Activated CD8-positive, alpha-beta memory T cell treated with anti-CD3 and anti-CD28 coated beads for 24 hours (primary cell): ENCODE data around the gene MIOX.
"Not testable (repeated sequence)": the region's sequence is repeated elsewhere in the genome, so short reads cannot be mapped to it uniquely, and the experiment has no call there.

Experiments used
- DNase-seq: peaks from one replicate; pipeline ENCODE4 v3.0.0-alpha.2; 2020

Gene MIOX

DNA sequence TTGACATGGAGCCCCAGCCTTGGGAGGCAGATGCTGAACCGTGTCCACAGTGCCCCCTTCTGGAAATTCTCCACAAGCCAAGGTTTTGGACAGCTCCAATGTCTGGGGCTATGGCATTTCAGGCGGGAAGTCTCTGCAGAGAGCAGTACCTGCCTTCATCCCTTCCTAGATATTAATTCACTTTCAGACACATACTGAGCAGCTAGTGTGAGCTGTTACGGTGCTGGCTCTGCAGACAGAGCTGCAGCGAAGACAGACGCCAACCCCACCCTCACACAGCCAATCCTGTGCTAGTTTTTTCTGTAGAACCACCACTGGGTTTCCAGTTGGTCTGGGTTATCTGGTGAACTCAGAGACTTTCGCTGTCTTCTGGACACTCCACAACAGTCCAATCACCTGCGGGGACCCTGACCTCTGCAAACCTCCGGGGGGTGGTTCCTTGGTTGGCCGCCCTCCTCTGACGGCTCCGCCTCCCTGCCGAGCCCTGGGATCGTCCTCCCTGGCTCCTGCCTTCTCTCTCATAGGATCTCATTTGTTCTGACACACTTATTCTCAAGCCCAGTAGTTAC, 11.7 kb downstream of the MIOX start:
- DNase-seq: peak; percentile 83

DNA sequence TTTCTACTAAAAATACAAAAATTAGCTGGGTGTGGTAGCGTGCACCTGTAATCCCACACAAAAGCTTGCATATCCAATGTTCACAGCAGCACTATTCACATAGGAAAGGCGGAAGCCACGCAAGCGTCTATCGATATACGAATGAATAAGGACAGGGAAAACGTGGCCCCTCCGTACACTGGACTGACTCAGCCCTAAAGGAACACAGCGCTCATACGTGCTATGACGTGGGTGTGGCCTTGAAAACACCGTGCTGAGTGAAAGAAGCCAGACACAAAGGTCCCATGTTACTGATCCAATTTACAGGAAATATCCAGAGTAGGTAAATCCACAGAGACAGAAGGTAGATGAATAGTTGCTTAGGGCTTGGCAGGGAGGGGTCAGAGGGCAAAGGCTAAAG, 13.8 kb downstream of the MIOX start:
- DNase-seq: no peak

DNA sequence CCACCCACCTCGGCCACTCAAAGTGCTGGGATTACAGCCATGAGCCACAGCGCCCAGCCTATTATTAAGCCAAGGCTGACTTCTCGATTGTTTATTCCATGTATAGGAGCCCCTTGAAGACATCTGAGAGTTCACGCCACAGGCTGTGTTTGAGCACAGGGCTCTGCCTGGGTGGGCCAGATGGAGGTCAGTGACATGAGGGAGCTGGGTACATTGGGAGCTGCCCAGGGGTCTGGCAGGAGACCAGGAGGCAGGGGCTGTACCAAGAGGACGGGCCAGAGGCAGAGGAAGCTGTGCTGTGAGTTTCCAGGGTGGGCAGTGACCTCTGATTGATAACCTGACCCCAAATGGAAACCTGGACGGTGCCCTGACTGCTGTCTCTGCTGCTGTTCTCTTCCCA, 15.4 kb downstream of the MIOX start:
- no peak for DNase-seq

DNA sequence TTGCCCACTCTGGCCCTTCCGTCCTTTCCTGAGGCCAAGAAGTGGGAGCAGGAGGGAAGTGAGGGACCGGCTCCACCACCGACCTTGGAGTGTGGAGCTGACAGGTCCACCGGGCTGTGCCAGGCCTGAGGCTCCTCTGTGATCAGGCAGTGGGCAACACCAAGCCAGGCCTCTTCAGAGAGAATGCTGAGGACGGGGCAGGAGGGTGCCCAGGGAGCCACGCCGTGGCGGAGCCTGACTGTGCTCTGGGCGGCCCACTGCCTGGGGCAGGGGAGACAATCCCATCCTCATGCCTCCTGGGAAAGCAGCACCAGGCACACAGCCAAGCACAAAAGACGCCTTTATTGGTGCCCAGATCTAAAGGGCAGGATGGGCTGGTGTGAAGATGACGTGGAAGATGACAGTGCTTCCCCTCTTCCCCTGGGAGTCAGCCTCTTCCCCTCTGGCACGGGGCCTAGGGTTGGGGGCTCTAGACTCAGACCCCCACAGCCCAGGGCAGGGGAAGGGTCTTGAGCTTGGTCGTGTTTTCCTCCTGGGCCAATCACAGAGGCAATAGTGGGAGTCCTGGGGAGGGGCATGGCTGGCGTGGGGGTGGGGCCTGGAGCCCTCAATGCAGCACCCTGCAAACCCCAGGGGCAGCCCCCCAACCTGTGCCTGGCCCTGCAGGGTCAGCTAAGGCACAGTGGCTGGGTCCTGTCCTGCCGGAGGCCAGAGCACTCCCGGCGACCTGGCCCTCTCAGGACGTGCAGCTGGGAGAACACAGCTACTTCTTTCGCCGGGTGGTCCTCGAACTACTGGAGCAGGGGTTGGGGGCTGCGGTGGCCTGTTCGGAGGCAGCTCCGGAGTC, 16.2 kb downstream of the MIOX start:
- DNase-seq: no peak

DNA sequence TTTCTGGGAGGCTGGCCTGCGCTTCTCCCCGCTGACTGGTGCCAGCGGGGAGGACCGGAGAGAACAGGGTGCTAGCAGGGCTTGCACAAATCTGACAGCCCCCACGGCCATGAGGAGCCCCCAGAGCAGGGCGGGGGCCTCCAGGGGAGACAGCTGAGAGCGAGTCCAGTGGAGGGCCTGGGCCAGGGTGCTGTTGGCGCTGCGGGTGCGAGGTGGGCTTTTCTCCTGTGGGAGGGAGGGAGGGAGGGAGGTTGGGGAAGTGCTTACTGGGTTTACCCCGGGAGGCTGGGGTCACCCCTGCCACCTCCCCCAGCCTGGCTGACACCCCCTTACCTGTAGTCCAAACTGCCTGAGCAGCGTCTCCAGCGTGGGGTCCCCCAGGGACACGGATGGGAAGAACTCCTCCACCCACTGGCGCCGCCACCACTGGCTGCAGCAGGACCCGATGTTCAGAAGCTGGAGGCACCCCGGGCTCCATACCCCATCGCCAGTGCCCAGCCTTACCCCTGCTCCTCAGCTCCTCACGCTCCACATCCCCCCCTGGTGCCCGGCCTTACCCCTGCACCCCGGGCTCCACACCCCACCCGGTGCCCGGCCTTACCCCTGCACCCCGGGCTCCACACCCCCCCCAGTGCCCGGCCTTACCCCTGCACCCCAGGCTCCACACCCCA, 17.0 kb downstream of the MIOX start:
- DNase-seq: no peak

DNA sequence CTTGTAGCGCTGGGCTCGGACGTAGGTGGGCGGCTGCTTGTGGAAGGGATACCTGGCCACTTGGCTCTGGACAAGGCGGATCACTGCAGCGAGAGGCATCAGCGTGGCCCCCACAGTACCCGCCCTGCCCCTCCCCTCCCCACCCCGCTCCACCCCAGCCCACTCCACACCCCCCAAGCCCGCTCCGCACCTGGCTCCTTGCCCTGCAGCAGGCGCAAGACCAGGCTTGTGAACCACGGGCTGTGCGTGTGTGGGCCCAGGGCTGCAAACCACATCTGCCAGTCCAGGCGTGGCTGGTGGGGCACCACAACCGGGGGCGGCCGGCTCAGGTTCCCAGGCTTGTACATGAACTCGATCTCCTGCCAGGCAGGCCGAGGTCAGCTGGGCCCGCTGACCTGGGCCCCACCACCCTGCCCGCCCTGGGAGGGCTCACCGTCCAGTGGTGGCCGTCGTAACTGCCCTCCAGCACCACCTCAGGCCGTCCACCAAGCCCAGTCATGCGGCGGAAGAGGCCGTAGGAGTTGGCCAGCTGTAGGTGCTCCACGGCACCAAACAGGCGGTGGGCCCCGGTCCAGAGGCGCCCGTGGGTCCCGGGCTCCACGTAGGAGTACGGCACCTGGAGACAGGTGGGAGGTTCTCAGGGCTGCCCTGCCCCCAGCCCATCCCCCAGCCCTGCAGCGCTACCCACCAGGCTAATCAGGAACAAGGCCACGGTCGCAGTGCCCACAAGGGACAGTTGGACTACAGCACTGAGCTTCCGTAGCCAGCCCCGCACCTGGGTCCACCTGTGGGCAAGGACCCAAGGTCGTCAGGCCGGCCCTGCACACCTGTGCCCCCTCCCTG, 17.9 kb downstream of the MIOX start:
- no peak for DNase-seq

DNA sequence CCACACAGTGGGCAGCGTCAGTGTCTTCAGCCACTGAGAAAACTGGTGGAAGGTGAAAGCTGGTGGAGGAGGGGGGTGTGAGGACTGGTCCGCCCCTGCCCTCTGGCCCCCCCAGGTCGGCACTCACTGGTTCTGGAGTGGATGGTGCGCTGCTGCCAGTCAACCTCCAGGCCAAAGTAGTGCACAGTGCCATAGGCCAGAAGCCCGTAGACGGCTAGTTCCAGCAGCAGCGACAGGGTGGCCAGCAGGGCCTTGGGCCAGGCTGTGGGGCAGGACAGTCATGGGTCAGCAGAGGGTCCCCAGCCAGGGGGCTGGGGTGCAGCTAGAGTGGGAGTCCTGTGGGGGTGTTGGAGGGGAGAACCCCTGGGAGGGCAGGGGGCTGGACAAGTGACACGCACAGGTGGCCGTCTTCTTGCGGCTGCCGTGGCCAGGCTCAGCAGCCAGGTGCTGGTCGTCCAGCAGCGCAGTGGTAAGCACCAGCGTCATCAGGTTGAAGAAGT, 18.7 kb downstream of the MIOX start:
- no peak for DNase-seq

DNA sequence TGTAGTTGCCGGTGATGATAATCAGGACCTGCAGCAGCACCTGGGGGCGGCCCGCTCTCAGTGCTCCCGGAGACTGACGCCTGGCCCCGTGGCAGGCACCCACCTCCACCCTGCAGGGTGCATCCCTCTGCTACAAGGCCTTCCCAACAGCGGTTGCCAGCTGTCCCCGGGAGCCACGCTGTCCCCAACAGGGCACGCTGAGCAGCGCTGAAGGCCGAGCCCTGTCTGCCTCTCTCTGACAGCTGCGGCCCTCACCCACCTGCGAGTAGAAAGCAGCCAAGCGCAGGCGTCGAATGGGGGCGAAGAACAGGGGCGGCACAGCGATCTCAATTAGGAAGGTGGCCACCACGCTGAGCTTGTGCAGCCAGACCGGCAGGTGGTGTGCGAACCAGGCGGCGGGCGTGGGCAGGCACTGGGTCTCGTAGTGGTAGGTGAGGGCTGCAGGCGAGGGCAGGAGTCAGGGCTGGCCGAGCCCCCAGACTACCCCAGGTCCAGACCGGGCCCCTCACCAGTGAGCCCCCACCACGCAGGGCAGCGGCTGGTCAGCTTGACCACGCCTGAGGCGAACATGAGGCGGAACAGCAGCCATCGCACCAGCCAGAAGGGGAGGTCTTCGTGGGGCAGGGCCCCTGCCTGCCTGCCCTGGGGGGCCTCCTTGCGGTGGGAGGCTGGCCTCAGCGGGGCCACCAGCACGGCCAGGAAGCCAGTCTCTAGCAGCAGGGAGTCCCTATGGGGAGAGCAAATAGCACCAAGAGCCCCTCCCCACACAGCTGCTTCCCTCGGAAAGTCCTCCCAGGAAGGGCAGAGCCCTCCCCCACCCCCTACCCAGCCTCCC, 19.3 kb downstream of the MIOX start:
- no peak for DNase-seq

DNA sequence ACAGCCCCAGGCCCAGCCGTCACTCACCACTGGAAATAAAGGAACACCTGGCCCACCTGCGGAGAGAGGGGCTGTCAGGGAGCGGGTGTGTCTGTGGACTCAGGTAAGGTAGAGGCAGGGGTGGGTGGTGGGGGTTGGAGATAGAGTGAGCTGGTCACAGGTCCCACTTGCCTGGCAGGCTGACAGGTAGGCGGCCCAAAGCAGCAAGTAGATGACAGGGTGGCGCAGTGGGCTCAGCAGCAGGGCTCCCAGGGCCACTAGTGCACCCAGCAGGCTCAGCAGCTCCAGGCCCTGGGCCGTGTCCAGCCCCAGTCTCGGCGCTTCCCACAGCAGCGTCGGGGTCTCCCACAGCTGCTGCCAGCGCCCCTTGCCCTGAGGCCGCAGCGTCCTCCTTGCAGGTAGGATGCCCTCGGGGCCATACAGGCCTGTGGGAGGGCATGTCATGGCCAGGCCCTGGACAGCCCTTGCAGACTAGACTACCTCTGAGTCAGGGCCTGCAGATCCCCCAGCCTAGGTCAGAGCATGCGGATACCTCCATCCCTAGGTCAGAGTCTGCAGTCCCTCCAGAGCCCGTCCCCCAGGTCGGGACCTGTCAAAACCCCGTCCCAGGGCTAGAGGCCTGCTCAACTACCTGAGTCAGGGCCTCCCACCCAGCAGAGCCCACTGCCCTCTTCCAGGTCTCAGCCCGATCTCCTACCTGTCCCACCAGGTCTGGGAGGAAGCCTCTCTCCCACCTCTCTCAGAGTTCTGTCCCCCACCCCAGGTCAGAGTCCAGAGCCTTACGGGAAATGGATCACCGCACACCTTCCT, 20.2 kb downstream of the MIOX start:
- DNase-seq: no peak

DNA sequence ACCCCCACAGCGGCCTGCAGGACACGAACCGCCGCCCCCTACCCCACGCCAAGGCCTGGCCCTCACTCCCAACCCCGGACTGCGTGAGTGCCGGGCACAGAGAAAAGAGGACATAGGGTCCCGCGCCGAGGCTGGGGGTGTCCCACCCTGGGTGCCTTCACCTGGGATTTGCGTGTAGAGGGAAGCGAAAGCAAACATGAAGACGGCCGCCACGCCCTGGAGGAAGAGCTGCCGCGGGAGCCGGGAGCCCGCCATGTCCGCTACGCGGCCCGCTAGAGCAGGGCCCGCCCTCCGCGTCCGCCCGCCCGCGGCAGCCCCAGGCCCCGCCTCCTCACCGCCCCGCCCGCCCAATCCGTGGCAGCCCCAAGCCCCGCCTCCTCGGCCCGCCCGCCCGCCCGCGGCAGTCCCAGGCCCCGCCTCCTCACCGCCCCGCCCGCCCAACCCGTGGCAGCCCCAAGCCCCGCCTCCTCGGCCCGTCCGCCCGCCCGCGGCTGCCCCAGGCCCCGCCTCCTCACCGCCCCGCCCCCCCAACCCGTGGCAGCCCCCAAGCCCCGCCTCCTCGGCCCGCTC, 20.8 kb downstream of the MIOX start, which contains the start of gene LMF2:
TSS of gene LMF2 (minus strand) at position 282 of the 570 bp plus-strand sequence. CDS start at position 255, 27 bp downstream.
- DNase-seq: peak; percentile 97

DNA sequence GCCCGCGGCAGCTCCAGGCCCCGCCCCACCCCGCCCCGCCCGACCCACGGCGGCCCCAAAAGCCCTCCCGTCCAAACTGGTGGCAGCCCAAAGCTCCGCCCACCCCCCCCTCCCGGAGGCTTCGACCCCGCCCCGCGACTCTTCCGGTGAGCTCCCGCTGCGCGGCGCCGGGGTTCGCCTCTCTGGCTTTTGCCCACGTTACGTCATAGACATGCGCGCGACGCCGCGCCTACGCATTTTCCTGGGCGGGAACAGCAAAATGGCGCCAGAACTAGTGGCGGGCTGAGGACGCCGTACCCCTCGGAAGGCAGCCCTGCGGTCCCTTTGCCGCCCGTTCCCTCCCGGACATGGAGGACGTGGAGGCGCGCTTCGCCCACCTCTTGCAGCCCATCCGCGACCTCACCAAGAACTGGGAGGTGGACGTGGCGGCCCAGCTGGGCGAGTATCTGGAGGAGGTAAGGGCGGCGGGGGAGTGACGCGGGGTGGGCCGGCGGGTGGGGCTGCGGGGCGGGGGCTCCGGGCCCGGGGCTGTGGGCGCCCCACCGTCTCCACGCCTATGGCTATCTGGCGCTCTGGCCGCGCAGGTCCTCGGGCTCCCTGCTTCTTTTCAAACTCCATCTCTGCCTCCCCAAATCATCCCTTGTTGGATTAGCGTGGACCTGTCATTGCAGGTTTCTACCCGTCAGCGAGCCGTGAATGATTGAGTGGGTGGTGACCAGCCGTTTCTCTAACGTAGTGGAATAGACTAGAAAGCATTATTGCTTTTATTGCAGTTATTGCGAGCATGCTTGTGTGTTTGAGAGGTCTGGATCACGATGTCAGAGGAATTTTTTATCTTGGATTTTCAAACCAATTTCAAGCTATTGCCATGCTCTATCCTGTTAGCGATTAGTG, 21.6 kb downstream of the MIOX start, which contains the start of gene NCAPH2:
TSS of gene NCAPH2 (plus strand) at position 234 of the 894 bp plus-strand sequence. CDS start at position 348, 114 bp downstream.
- peak; percentile 100 for DNase-seq

DNA sequence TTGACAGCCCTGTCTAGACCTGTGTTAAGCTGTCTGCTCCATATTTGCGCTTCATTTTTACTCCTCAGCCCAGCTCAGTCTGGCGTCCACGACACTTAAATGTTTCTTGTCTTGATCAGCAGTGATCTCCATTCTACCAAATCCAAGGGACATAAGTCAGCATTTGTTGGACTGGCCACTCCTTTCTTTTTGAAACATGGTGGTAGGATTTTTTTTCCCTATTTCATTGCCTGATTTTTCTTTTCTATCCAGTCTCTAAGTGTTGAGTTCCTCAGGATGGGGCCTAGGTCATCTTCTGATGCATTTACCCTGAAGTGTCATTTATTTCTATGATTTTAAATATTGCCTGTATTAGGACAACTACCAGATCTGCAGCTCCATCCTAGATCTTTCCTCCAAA, 22.2 kb downstream of the MIOX start:
- no peak for DNase-seq

DNA sequence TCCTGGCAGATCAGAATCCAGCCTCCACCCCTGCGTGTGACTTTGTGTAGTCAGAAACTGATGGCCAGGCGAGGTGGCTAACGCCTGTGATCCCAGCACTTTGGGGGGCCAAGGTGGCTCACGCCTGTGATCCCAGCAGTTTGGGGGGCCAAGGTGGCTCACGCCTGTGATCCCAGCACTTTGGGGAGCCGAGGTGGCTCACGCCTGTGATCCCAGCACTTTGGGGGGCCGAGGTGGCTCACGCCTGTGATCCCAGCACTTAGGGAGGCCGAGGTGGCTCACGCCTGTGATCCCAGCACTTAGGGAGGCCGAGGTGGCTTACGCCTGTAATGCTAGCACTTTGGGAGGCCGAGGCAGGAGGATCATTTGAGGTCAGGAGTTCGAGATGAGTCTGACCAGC, 26.5 kb downstream of the MIOX start:
- DNase-seq: no peak

DNA sequence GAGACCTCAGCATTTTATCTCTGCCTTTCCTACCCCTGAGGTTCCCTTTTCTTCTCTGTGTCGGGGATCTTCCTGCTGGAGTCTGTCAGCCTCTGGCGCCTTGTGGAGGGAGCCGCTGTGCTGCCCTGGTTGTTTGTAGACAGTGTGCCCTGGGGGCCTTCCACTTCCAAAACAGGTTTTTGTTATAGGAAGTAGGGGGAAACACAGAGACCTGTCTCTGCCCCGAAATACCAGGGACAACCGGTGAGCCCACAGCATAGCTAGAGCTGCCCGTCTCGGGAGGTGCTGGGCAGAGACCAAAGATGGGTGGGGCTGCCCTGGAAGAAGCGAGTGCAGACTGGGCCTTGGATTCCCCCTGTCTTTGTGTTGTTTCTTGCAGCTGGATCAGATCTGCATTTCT, 29.4 kb downstream of the MIOX start:
- DNase-seq: no peak

DNA sequence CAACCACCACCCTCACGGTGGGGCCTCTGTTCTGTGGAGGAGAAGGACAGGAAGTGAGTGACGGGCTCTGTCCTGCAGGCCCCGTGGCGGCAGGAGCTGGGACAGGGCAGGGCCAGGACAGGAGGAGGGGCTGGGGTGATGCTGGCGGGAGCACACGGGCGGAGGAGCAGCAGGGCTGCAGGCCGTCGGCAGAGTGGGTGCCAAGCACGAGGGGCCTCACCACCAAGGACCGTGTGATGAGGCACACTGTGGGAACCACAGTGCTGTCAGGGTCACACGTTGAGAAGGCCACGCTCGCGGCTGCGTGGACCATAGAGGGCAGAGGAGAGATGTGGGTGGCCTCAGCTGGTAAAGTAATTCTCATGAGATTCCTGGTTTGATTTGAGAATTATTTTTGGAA, 30.2 kb downstream of the MIOX start:
- DNase-seq: no peak

DNA sequence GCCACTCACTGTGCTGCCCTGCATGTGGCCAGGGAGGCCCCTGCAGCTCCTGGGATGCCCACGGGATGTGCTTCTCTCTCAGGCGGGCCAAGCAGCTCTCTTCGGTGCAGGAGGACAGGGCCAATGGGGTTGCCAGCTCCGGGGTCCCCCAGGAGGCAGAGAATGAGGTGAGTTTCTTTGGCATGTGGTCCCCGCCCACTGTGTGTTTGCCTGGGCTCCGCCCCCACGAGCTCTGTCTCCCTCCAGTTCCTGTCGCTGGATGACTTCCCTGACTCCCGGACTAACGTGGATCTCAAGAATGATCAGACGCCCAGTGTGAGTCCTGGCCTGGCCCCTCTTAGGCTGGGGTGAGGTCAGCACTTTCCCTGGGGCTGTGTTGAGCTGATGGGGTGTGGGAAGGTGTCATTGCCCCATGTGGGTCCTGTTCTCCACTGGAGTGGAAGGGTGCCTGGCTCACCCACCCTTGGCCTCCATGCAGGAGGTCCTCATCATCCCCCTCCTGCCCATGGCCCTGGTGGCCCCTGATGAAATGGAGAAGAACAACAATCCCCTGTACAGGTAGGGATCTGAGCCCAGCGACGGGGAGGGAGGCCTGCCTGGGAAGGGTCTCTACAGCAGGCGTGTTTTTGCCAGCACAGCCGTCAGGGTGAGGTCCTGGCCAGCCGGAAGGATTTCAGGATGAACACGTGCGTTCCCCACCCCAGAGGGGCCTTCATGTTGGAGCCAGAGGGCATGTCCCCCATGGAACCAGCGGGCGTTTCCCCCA, 31.0 kb downstream of the MIOX start:
- DNase-seq: no peak

DNA sequence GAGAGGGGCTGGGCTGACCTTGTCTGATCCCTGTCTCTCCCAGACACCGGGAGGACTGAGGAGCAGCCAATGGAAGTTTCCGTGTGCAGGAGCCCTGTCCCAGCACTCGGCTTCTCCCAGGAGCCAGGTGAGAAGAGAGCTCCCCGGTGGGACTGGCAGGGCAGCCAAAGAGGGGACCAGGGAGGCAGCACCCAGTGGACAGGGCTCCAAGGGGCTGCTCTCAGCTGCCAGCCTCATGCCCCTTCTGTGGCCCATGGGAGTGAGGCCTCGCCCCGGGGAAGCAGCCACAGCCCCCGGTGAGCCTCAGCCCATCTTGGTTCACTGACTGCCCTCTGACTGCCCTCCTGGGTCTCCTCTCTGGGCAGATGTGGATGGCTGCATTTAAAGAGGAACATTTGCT, 31.9 kb downstream of the MIOX start:
- DNase-seq: no peak

DNA sequence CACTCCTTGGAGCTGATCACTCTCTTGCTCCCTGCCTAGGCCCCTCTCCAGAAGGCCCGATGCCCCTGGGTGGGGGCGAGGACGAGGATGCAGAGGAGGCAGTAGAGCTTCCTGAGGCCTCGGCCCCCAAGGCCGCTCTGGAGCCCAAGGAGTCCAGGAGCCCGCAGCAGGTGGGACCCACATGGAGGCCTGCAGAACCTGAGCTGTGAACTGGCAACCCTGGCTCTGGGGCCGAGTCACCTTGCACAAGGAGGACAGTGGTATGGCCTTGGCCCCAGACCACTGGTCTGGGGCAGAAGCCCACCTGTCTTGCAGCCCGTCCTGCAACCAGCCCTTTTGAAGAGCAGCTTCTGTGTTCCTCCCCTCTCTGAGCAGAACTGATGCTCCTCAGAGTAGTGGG, 32.5 kb downstream of the MIOX start:
- no peak for DNase-seq

DNA sequence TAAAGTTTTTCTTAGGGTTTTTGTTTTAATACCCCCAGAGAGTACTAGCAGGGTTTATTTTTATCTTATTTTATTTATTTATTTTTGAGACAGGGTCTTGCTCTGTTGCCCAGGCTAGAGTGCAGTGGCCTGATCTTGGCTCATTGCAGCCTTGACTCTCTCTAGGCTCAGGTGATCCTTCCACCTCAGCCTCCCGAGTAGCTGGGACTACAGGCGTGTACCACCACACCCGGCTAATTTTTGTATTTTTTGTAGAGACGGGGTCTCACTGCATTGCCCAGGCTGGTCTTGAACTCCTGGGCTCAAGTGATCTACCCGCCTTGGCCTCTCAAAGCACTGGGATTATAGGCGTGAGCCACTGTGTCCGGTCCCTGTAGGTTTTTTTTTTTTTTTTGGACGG, 33.5 kb downstream of the MIOX start:
- not testable (repeated sequence) for DNase-seq
